Lung (tissue), 16 donors: ENCODE measurements around the gene UBE2C. TPM values are rescaled to one million over a fixed set of nuclear protein-coding genes. Genes with fewer than 3 reads are reported as not detected.
"Not testable (repeated sequence)": the region's sequence is repeated elsewhere in the genome, so short reads cannot be mapped to it uniquely, and the experiment has no call there.

ENCODE experiments used
- ATAC-seq: fragments of 200-7000 bp; cut with Tn5 transposase; one replicate; pipeline ENCODE4 v1.9.1; 2020; ENCODE audit warnings: moderate number of reproducible peaks; ENCODE audit not compliant: insufficient read depth, low FRiP score
- DNase-seq, 3 donors: peaks; one replicate each; pipeline ENCODE4 v3.0.0-alpha.2; 2013 to 2017
- H3K27ac ChIP-seq, 2 donors: one replicate each; pipeline ENCODE4 v1.5.1; 2013; ENCODE audit warnings: mild to moderate bottlenecking in 2 of 2, moderate library complexity in 2 of 2, control low read depth in 1 of 2, inconsistent platforms in 1 of 2, low read depth in 1 of 2, low read length in 1 of 2
- H3K27me3 ChIP-seq, 3 donors: one replicate each; pipeline ENCODE4 v1.5.1; 2013; ENCODE audit warnings: low read length in 2 of 3; ENCODE audit not compliant: control insufficient read depth in 3 of 3, insufficient read depth in 3 of 3
- H3K36me3 ChIP-seq, 4 donors: one replicate each; pipeline ENCODE4 v1.5.1; 2013; ENCODE audit warnings: low read length in 4 of 4, mild to moderate bottlenecking in 1 of 4, moderate library complexity in 1 of 4; ENCODE audit not compliant: control insufficient read depth in 4 of 4, insufficient read depth in 4 of 4
- H3K4me1 ChIP-seq, 5 donors: one replicate each; pipeline ENCODE4 v1.5.1; 2013; ENCODE audit warnings: low read length in 5 of 5, mild to moderate bottlenecking in 2 of 5, moderate library complexity in 1 of 5; ENCODE audit not compliant: control insufficient read depth in 5 of 5, insufficient read depth in 5 of 5
- H3K4me3 ChIP-seq: one replicate; pipeline ENCODE4 v1.5.1; 2013; ENCODE audit warnings: mild to moderate bottlenecking, control low read depth, moderate library complexity
- H3K9ac ChIP-seq, 2 donors: one replicate each; pipeline ENCODE4 v1.5.1; 2013; ENCODE audit warnings: low read length in 2 of 2, control low read depth in 1 of 2; ENCODE audit not compliant: insufficient read depth in 1 of 2
- H3K9me3 ChIP-seq, 4 donors: one replicate each; pipeline ENCODE4 v1.5.1; 2013; ENCODE audit warnings: low read length in 3 of 4, mild to moderate bottlenecking in 1 of 4, moderate library complexity in 1 of 4; ENCODE audit not compliant: control insufficient read depth in 4 of 4, insufficient read depth in 3 of 4
- CTCF ChIP-seq: IDR thresholded peaks from 2 replicates; pipeline ENCODE4 v1.5.1; 2012; ENCODE audit warnings: mild to moderate bottlenecking; ENCODE audit errors: control extremely low read depth, extremely low read depth
- WGBS, 2 donors: extraction: QIAGEN DNeasy Blood & Tissue Kit; methylation state at CpG; one replicate each; pipeline ENCODE4 v1.1.7; 2013; 5-methylcytosine and 5-hydroxymethylcytosine counted together
- long read RNA-seq, 5 donors: transcript quantifications; one replicate each; lab custom pipeline, GENCODE V29; 2026
- polyA plus RNA-seq, 2 donors: library from polyadenylated mRNA; stranded (reverse); fragments of 200-250 nt; gene quantifications; one replicate each; pipeline ENCODE4 v1.2.1, GENCODE V29; 2013
- total RNA-seq, 2 donors: library from RNA; depleted of rRNA in 1 of 2; stranded (reverse); fragments of >200 nt in 1 of 2; gene quantifications; one replicate each; pipeline ENCODE4 v1.2.1, GENCODE V29; 2014 to 2021
- donor health status: control.
- donor health status: control.
- donor health status: Bipolar disorder and iron deficiency.
- donor health status: healthy.
- donor health status: DM: yes; HTN: yes; CAD: no.

The UBE2C gene
- 1 to 10 TPM; 2.5 to 3.9 TPM for total RNA-seq
- polyA plus RNA-seq: 10 to 100 TPM in 1 of 2 donors, 1 to 10 TPM in 1; 7.2 to 17.0 TPM
- long read RNA-seq, donor 1, transcript UBE2C-204 (6 exons, 850 nt): major isoform, 39 of 69 reads
- long read RNA-seq, donor 1, partial matches to known transcripts: 23 of 69 reads
- long read RNA-seq, donor 1, other reads (novel, unspliced or antisense): 0 of 69 reads
- long read RNA-seq, donor 2, transcript UBE2C-204 (6 exons, 850 nt): major isoform, 5 of 7 reads
- long read RNA-seq, donor 2, partial matches to known transcripts: 0 of 7 reads
- long read RNA-seq, donor 2, other reads (novel, unspliced or antisense): 0 of 7 reads
- long read RNA-seq, donor 3, transcript UBE2C-204 (6 exons, 850 nt): major isoform, 15 of 17 reads
- long read RNA-seq, donor 3, partial matches to known transcripts: 0 of 17 reads
- long read RNA-seq, donor 3, other reads (novel, unspliced or antisense): 0 of 17 reads
- long read RNA-seq, donor 4, transcript UBE2C-204 (6 exons, 850 nt): major isoform, 22 of 34 reads
- long read RNA-seq, donor 4, partial matches to known transcripts: 9 of 34 reads
- long read RNA-seq, donor 4, other reads (novel, unspliced or antisense): 0 of 34 reads
- long read RNA-seq, donor 5, transcript UBE2C-204 (6 exons, 850 nt): major isoform, 45 of 59 reads
- long read RNA-seq, donor 5, partial matches to known transcripts: 11 of 59 reads
- long read RNA-seq, donor 5, other reads (novel, unspliced or antisense): 0 of 59 reads

- peak; percentile 99 for ATAC-seq
- whole genome bisulfite sequencing, 2 donors: 1 to 3% methylated on average over 65 of the region's 65 CpGs
- no peaks in the 10 kb centered on the region for H3K9me3 ChIP-seq
- peak within 1 kb of the TSS in 1 of 2 donors; percentile 15 for H3K9ac ChIP-seq
- H3K36me3 ChIP-seq: peaks cover 5 to 30% (median 14%) of the 10 kb centered on the region in 4 donors
- peak; percentile 98 to 100 (median 100) for DNase-seq
- no peaks in the 10 kb centered on the region for H3K27me3 ChIP-seq
- TF ChIP-seq CTCF: no peak
- H3K4me3 ChIP-seq: peak within 1 kb of the TSS; percentile 57
- H3K27ac ChIP-seq: no peak within 1 kb of the TSS
- peaks cover 0 to 21% (median 0%) of the 10 kb centered on the region in 5 donors for H3K4me1 ChIP-seq
Observed at GRCh38 chr20:45812157-45813005, at the start of gene UBE2C. TSS of gene UBE2C (plus strand) at chr20:45812644. CDS start at chr20:45812696, 52 bp downstream.

- H3K9me3 ChIP-seq, H3K27ac ChIP-seq, H3K4me1 ChIP-seq, H3K36me3 ChIP-seq, DNase-seq, H3K4me3 ChIP-seq, H3K9ac ChIP-seq, ATAC-seq, H3K27me3 ChIP-seq: not testable (repeated sequence)
- WGBS, 2 donors: 86 to 93% methylated on average over 13 of the region's 13 CpGs
Observed at GRCh38 chr20:45764618-45765282, 47.7 kb upstream of the UBE2C start.

- TF ChIP-seq CTCF: no peak
- no peak overlapping the region for H3K9ac ChIP-seq
- H3K4me1 ChIP-seq: no peaks in the 10 kb centered on the region
- H3K9me3 ChIP-seq: no peaks in the 10 kb centered on the region
- no peaks in the 10 kb centered on the region for H3K27me3 ChIP-seq
- no peak overlapping the region for H3K4me3 ChIP-seq
- DNase-seq (no peak), ATAC-seq (no peak)
- H3K27ac ChIP-seq: no peak overlapping the region
- 70 to 88% methylated on average over 4 of the region's 4 CpGs for WGBS, 2 donors
- no peaks in the 10 kb centered on the region for H3K36me3 ChIP-seq
Observed at GRCh38 chr20:45765307-45765875, 47.1 kb upstream of the UBE2C start.
